NOMO-1 treated with DMSO at 0.1 percent for 48 hours (cell line): ENCODE data around the gene SPTLC2.
A peak's percentile ranks its signal among the peaks of the same experiment; 100 is the strongest.

Experiments
- DNase-seq: peaks from one replicate; lab custom pipeline; 2025; ENCODE audit not compliant: unreplicated experiment; lab: John Stamatoyannopoulos, UW

SPTLC2 gene

GRCh38 chr14:77623201-77623600 is 6.8 kb upstream of the SPTLC2 start:
- DNase-seq, result no peak

GRCh38 chr14:77622366-77622961 is 6.0 kb upstream of the SPTLC2 start:
- no peak for DNase-seq

DNA sequence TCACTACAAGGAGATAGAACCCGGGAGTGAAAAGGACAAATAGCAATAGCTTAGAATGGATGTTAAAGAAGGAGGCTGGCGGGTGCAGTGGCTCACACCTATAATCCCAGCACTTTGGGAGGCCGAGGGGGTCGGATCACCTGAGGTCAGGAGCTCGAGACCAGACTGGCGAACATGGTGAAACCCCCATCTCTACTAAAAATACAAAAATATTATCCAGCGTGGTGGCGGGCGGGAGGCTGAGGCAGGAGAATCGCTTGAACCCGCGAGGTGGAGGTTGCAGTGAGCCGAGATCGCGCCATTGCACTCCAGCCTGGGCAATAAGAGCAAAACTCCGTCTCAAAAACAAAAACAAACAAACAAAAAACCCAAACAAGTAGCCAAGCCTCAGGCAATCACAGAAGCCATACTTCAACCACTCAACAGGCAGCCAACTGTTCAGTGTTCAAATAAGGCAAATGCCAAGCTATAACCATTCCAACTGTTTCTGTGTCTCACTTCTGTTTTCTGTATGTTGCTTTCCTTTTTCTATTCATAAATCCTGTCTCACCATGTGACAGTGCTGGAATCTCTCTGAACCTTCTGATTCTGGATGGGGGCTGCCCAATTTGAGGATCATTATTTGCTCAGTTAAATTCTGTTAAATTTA is 3.9 kb upstream of the SPTLC2 start:
- DNase-seq, result no peak

DNA sequence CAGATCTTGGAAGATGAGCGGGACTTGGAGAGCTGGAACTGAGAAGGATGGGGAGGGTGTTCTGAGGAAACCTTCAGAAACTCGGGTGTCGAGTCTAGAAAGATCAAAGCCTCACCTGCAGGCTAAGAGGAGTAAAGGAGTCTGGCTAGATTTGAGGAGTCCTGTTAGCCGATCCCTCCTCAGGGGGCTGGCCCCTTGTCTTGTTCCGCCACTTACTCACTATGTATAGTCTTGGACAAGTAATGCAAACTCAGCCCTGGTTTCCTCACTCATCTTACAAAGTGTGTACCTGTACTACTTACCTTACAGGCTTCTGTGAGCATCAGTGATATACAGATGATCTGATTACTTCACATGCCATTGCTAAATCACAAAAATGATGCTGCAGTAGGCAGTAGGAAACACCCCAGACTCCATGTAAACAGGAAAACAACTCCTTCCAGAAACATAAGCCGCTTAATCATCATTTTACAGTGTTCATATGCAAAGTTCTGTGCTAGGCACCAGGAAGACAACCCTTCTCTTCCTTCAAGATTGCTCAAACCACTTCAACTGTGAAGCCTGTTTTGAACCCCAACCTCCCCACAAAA is 2.0 kb upstream of the SPTLC2 start:
- DNase-seq, result no peak

DNA sequence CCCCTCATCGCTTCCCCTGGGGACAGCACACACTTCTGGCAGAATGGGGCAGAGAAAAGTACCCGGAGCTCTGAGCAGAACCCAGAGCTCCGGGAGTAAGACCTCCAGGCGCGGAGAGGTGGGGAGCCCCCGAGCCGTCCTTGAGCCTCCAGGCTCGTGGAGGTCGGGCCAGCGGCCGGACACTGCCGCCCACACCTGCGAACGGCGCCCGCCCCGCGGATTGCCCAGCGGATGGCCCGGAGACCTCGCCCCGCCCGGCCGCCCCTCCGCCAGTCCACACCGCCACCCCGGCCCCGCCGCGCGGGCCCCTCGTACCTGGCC is 344 bp downstream of the SPTLC2 start:
- no peak for DNase-seq

DNA sequence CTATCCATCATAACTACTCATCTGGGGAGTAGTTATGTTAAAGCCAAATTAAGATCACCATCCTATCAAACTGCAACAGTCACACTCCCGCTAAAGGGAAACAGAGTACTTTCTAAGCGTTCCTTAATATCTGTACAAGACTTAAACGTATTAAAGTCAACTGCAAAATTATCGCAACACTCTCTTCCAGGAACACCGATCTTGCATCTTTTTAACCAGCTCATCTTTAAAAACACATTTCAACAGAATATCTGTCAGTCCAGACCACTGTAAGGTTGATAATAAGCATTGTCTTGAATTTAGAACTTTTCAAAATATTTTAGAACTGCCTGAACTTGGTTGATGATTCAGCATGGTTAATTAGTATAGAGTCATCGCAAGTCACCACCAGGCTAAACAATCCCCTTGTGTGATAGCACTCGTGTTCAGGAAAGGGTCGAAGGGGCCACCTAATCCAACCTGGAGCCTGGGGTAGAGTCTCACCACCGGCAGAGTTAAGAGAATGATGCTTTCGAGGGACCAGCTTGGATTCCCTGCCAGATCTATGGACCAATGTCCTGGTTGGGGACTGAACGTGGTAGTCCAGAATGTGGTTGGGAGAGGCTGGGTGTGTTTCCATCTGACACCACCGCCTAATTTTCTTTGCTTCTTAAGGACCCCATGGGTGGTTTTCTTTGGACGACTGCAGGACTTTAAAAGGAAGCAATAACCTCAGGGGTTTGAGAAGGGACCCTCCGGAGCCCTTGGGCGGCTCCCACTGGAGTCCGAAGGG is 890 bp downstream of the SPTLC2 start:
- DNase-seq, result peak; percentile 28

DNA sequence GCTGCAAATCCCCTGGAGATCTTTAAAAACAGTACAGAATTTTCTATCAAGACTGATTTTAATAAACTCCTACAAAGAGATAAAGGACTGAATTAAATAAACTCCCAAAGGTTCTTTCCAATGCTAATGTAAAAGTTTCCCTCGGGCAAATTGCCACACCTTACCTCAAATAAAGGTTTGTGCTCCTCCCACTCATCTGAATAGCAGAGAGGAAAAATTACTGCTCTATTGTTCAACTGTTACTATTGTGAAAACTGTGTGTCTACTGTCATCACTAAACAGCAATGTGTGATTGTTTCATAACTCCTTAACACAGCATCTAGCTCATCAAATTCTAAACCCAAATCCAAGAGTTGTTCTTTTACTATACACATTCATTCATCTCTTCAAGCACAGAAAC is 3.2 kb downstream of the SPTLC2 start:
- peak; percentile 20 for DNase-seq

- no peak for DNase-seq
These were observed 4.3 kb downstream of the SPTLC2 start for GRCh38 chr14:77612011-77612620.

DNA sequence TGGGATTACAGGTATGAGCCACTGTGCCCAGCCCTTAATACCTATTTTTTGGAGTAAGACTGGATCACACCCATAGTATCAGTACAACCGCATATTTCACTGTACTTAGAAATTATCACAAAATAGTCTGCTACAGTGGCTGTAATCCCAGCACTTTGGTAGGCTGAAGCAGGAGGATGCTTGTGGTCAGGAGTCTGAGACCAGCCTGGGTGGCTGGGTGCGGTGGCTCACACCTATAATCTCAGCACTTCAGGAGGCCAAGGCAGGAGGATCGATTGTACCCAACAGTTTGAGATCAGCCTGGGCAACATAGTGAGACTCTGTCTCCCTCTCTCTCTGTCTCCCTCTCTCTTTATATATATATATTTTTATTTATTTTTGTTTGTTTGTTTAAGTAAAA is 5.9 kb downstream of the SPTLC2 start:
- DNase-seq, result no peak

- DNase-seq, result no peak
These were observed 6.5 kb downstream of the SPTLC2 start for GRCh38 chr14:77609922-77610321.

DNA sequence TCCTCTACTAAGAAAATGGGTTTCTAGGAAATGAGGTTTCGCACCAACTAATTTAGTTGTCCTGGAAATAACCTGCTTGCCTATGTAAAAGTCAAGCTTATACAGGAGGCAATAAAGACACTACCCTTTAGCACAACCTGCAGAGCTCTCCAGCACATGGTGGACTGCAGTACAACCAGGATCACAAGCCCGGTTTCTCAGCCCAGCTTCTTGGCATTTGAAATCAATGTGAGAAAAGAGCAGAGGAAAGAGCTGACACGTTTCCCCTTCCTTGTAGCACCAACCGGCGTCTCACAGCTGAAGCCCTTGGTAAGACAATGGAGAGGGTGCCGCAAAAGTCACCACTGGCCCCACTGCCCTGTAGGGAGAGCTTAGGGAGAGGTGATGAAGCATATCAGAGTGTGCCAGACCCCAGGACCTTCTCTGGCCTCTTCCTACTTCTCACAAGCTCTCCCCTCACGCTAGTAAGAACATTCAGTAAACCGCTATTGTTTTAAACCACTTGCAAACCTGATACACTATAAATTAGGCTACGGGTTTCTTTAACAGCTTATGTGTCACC is 8.6 kb downstream of the SPTLC2 start:
- DNase-seq, result peak; percentile 18

- DNase-seq, result peak; percentile 67
These were observed 11.0 kb downstream of the SPTLC2 start for GRCh38 chr14:77605392-77605972.

- DNase-seq, result no peak
These were observed 12.7 kb downstream of the SPTLC2 start for GRCh38 chr14:77603654-77604255.

DNA sequence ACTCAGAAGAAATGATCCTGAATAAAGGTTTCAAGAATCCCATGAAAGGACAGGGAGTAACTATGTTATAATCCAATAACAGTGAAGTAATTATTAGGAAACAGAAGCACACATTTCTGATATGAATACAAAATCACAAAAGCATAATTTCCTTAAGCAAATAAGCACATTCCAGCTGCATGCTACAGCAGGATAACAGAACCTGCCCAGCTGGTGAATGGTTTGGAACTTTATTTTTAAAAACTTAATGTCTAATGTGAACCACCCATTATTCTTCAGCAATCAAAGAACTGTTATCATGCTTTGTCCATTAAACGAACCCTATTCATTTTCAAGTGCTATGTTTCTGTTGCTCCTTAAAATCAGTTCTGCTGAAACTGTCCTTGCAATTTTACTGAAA is 13.4 kb downstream of the SPTLC2 start:
- no peak for DNase-seq

GRCh38 chr14:77601846-77602619 is 14.4 kb downstream of the SPTLC2 start:
- no peak for DNase-seq

DNA sequence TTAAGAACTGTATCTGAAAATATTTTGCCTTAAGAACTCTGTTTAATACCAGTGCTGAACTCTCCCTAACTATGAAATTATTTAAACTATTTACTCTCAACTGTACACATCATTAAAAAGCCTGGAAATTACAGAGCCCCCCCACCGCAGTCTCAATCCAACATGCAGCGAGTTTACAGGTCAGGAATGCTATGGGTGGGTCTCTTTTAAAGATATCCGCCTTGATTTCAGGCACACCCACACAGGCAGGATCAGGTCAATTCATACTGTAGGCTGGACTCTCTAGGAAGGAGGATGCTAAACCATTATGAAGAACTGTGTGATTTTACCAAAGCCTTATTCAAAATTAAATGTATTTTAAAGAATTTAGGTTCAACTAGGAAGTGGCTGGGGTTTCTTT is 16.5 kb downstream of the SPTLC2 start:
- no peak for DNase-seq

GRCh38 chr14:77598366-77599070 is 17.9 kb downstream of the SPTLC2 start:
- no peak for DNase-seq

GRCh38 chr14:77593501-77593961 is 22.9 kb downstream of the SPTLC2 start:
- peak; percentile 96 for DNase-seq

- peak; percentile 68 for DNase-seq
These were observed 25.5 kb downstream of the SPTLC2 start for GRCh38 chr14:77590845-77591485.
